HepG2 (cell line): Measurements from ENCODE around the gene INKA1. TPM values are rescaled to one million over a fixed set of nuclear protein-coding genes. Genes with fewer than 3 reads are reported as not detected.

ENCODE experiments used
- CREB1 ChIP-seq, 2 experiments: fragments of 450-650 bp in 1 of 2; IDR thresholded peaks; 2 replicates each; pipeline ENCODE4 v1.6.1; 2016 to 2017; ENCODE audit warnings: control low read depth in 1 of 2, mild to moderate bottlenecking in 1 of 2, missing compliant biosample characterization in 1 of 2, missing genetic modification characterization in 1 of 2
- DBP ChIP-seq: sonication (generic); formaldehyde crosslinking; IDR thresholded peaks from 2 replicates; pipeline ENCODE4 v1.4.0; 2020; ENCODE audit warnings: missing genetic modification reagents; ENCODE audit errors: not compliant biosample characterization
- E2F5 ChIP-seq: sonication (generic); formaldehyde crosslinking; conservative IDR thresholded peaks from 2 replicates; pipeline ENCODE4 v1.4.0; 2020; ENCODE audit warnings: missing genetic modification reagents
- FOXP1 ChIP-seq, 2 experiments: fragments of 450-650 bp in 1 of 2; IDR thresholded peaks; 2 replicates each; pipeline ENCODE4 v1.6.1; 2017 to 2018; ENCODE audit warnings: antibody characterized with exemption in 1 of 2
- HOXA5 ChIP-seq: sonication (generic); formaldehyde crosslinking; IDR thresholded peaks from 2 replicates; pipeline ENCODE4 v1.4.0; 2020; ENCODE audit warnings: missing genetic modification reagents
- IRX3 ChIP-seq: sonication (generic); formaldehyde crosslinking; IDR thresholded peaks from 2 replicates; pipeline ENCODE4 v1.8.1; 2023; ENCODE audit warnings: mild to moderate bottlenecking, low read depth, missing genetic modification reagents, borderline replicate concordance
- JUNB ChIP-seq: sonication (generic); formaldehyde crosslinking; IDR thresholded peaks from 2 replicates; pipeline ENCODE4 v1.8.0; 2022; ENCODE audit warnings: missing genetic modification reagents, mild to moderate bottlenecking, borderline replicate concordance
- KLF15 ChIP-seq: sonication (generic); formaldehyde crosslinking; IDR thresholded peaks from 2 replicates; pipeline ENCODE4 v1.8.1; 2023; ENCODE audit warnings: borderline replicate concordance, mild to moderate bottlenecking, inconsistent platforms, missing genetic modification reagents, mixed read lengths
- KLF9 ChIP-seq: IDR thresholded peaks from 2 replicates; pipeline ENCODE4 v1.6.1; 2016; ENCODE audit warnings: low read depth
- MIER2 ChIP-seq: IDR thresholded peaks from 2 replicates; pipeline ENCODE4 v1.6.1; 2016; ENCODE audit warnings: missing biosample characterization, missing genetic modification reagents
- MTA3 ChIP-seq: sonication (generic); formaldehyde crosslinking; IDR thresholded peaks from 2 replicates; pipeline ENCODE4 v1.4.0; 2020; ENCODE audit warnings: missing genetic modification reagents
- MXD1 ChIP-seq: sonication (generic); formaldehyde crosslinking; IDR thresholded peaks from 2 replicates; pipeline ENCODE4 v1.4.0; 2020; ENCODE audit warnings: mild to moderate bottlenecking, missing genetic modification reagents
- PAX8 ChIP-seq: sonication (generic); formaldehyde crosslinking; IDR thresholded peaks from 2 replicates; pipeline ENCODE4 v1.8.0; 2022; ENCODE audit warnings: mild to moderate bottlenecking, missing genetic modification reagents, borderline replicate concordance
- POGZ ChIP-seq: sonication (generic); formaldehyde crosslinking; IDR thresholded peaks from 2 replicates; pipeline ENCODE4 v1.4.0; 2020; ENCODE audit warnings: mild to moderate bottlenecking, missing genetic modification reagents
- SRF ChIP-seq: IDR thresholded peaks from 2 replicates; pipeline ENCODE4 v1.6.1; 2011; ENCODE audit warnings: mild to moderate bottlenecking, low read depth, low read length, moderate library complexity
- THRA ChIP-seq: sonication (generic); formaldehyde crosslinking; IDR thresholded peaks from 2 replicates; pipeline ENCODE4 v1.4.0; 2020; ENCODE audit warnings: missing genetic modification reagents, borderline replicate concordance
- TOPORS ChIP-seq: sonication (generic); formaldehyde crosslinking; IDR thresholded peaks from 2 replicates; pipeline ENCODE4 v1.8.0; 2023; ENCODE audit warnings: mild to moderate bottlenecking, missing genetic modification reagents
- TSC22D2 ChIP-seq: sonication (generic); formaldehyde crosslinking; IDR thresholded peaks from 2 replicates; pipeline ENCODE4 v1.5.1; 2020; ENCODE audit warnings: missing genetic modification reagents, mild to moderate bottlenecking, borderline replicate concordance
- YEATS4 ChIP-seq: sonication (generic); formaldehyde crosslinking; IDR thresholded peaks from 2 replicates; pipeline ENCODE4 v1.4.0; 2020; ENCODE audit warnings: missing genetic modification reagents, borderline replicate concordance
- YY1 ChIP-seq: IDR thresholded peaks from 2 replicates; pipeline ENCODE4 v1.6.1; 2011; ENCODE audit warnings: low read length, low read depth, moderate library complexity, mild to moderate bottlenecking; ENCODE audit not compliant: insufficient read depth, insufficient replicate concordance
- ZMYM2 ChIP-seq: sonication (generic); formaldehyde crosslinking; IDR thresholded peaks from 2 replicates; pipeline ENCODE4 v1.8.0; 2022; ENCODE audit warnings: mild to moderate bottlenecking, missing genetic modification reagents
- ZNF138 ChIP-seq: sonication (generic); formaldehyde crosslinking; IDR thresholded peaks from 2 replicates; pipeline ENCODE4 v1.5.0; 2020; ENCODE audit warnings: mild to moderate bottlenecking, low read depth, missing genetic modification reagents
- ZNF232 ChIP-seq: sonication (generic); formaldehyde crosslinking; IDR thresholded peaks from 2 replicates; pipeline ENCODE4 v1.4.0; 2020; ENCODE audit warnings: missing genetic modification reagents, borderline replicate concordance
- ZNF256 ChIP-seq: sonication (generic); formaldehyde crosslinking; conservative IDR thresholded peaks from 2 replicates; pipeline ENCODE4 v1.4.0; 2020; ENCODE audit warnings: missing genetic modification reagents
- ZNF337 ChIP-seq: sonication (generic); formaldehyde crosslinking; IDR thresholded peaks from 2 replicates; pipeline ENCODE4 v1.5.1; 2020; ENCODE audit warnings: missing genetic modification reagents, low read depth, mild to moderate bottlenecking, borderline replicate concordance
- ZNF619 ChIP-seq: sonication (generic); formaldehyde crosslinking; IDR thresholded peaks from 2 replicates; pipeline ENCODE4 v1.4.0; 2020; ENCODE audit warnings: mild to moderate bottlenecking, missing genetic modification reagents
- ZNF839 ChIP-seq: sonication (generic); formaldehyde crosslinking; IDR thresholded peaks from 2 replicates; pipeline ENCODE4 v1.4.0; 2020; ENCODE audit warnings: missing genetic modification reagents, mild to moderate bottlenecking, borderline replicate concordance
- polyA plus RNA-seq, 8 experiments: library from polyadenylated mRNA; depleted of rRNA in 3 of 8; stranded (reverse) in 7 of 8; unstranded in 1 of 8; fragments of >200 nt; fragmentation: Illumina TruSeq in 4 of 8; extraction: Trizol in 4 of 8; gene quantifications; 2 replicates each; pipeline versions ENCODE4 v1.2.1 to v1.2.3, GENCODE V29; 2011 to 2016; ENCODE audit warnings: low read depth in 4 of 8, missing spikeins in 1 of 8, mixed read lengths in 1 of 8; ENCODE audit not compliant: insufficient read depth in 1 of 8
- total RNA-seq, 5 experiments: library from RNA; depleted of rRNA; stranded (reverse); fragments of >200 nt; fragmentation: Illumina TruSeq; extraction: Trizol; gene quantifications; 2 replicates each; pipeline ENCODE4 v1.2.3, GENCODE V29; 2016; ENCODE audit warnings: low read depth in 1 of 5

Gene INKA1
- total and polyA plus RNA-seq, 2 of the 13 experiments (the other 11 are each of a cell fraction or from before 2014, with no cell fraction given) = 0.22 to 0.41 TPM

GRCh38 chr3:49802719-49803464 is at the start of gene INKA1 (continued):
- no peak for TF ChIP-seq JUNB (CRISPR knock-in tag)
- TF ChIP-seq ZNF337 (CRISPR knock-in tag) = 0 out of 2 replicates have a peak, but pooled peaks have one; percentile 56
- TF ChIP-seq HOXA5 (CRISPR knock-in tag) = no peak
- TF ChIP-seq POGZ (CRISPR knock-in tag) = 0 out of 2 replicates have a peak, but pooled peaks have one; percentile 2
- no peak for TF ChIP-seq ZNF256 (CRISPR knock-in tag)
- TF ChIP-seq FOXP1 (IDR thresholded peaks at IDR 0.05) = no peak
- no peak for TF ChIP-seq FOXP1 (CRISPR knock-in tag; IDR thresholded peaks at IDR 0.05)
- no peak for TF ChIP-seq TOPORS (CRISPR knock-in tag)
- no peak for TF ChIP-seq KLF15 (CRISPR knock-in tag)
- no peak for TF ChIP-seq ZMYM2 (CRISPR knock-in tag)
- TF ChIP-seq PAX8 = no peak
- peak; percentile 86; the same call in 1 of the 2 replicates for TF ChIP-seq ZNF839 (CRISPR knock-in tag)
- TF ChIP-seq ZNF138 = peak; percentile 9; the same call in 1 of the 2 replicates
- TF ChIP-seq E2F5 (CRISPR knock-in tag) = 0 out of 2 replicates have a peak, but pooled peaks have one; percentile 12
- no peak for TF ChIP-seq ZNF232 (CRISPR knock-in tag)
- TF ChIP-seq YEATS4 (CRISPR knock-in tag) = peak; percentile 40; the same call in 1 of the 2 replicates
- no peak for TF ChIP-seq KLF9 (CRISPR knock-in tag)
- TF ChIP-seq ZNF619 (CRISPR knock-in tag) = no peak
- peak; percentile 46 for TF ChIP-seq YY1
- TF ChIP-seq THRA = peak; percentile 43; the same call in 1 of the 2 replicates
- TF ChIP-seq MTA3 (CRISPR knock-in tag) = no peak
- TF ChIP-seq SRF = no peak
- TF ChIP-seq MXD1 (CRISPR knock-in tag) = no peak
- peak; percentile 52 for TF ChIP-seq DBP (CRISPR knock-in tag)
- TF ChIP-seq IRX3 = no peak
- TF ChIP-seq TSC22D2 (CRISPR knock-in tag) = no peak
- TF ChIP-seq CREB1 (IDR thresholded peaks at IDR 0.05) = no peak
- no peak for TF ChIP-seq CREB1 (CRISPR knock-in tag; IDR thresholded peaks at IDR 0.05)
- TF ChIP-seq MIER2 (CRISPR knock-in tag) = 0 out of 2 replicates have a peak, but pooled peaks have one; percentile 42
